AG09319 (cell line): ENCODE measurements around the gene ARID1A.

Experiments used
- DNase-seq: peaks from one replicate; pipeline ENCODE4 v3.0.0-alpha.2; 2010; ENCODE audit warnings: low read depth; ENCODE audit errors: extremely low read depth
- CTCF ChIP-seq: IDR thresholded peaks from 2 replicates; pipeline ENCODE4 v1.5.1; 2011; ENCODE audit warnings: low read depth, mild to moderate bottlenecking, inconsistent platforms, low read length, moderate library complexity

Gene ARID1A

GRCh38 chr1:26781206-26781825, 85.5 kb downstream of the ARID1A start:
- DNase-seq: no peak
- TF ChIP-seq CTCF: no peak

GRCh38 chr1:26782521-26783212, 86.9 kb downstream of the ARID1A start:
- TF ChIP-seq CTCF: no peak
- DNase-seq: no peak

DNA sequence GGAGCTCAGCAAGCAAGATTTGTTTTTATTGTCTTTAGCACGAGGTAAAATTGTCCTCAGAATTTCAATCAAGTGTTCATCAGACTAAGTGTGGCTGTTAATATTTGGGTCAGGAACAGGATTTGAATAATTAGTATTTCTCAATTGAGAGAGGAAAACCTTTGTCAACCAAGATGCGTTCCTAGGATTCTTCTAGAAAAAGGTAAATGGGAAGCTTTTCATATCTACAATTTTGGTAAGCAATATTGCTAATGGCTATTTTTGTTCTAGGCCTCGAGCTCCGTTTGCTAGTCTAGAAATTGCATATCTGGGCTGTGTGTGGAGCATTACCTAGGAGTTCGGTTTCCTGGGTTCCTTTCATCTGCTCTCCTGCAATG, 87.8 kb downstream of the ARID1A start:
- no peak for DNase-seq
- TF ChIP-seq CTCF: no peak

DNA sequence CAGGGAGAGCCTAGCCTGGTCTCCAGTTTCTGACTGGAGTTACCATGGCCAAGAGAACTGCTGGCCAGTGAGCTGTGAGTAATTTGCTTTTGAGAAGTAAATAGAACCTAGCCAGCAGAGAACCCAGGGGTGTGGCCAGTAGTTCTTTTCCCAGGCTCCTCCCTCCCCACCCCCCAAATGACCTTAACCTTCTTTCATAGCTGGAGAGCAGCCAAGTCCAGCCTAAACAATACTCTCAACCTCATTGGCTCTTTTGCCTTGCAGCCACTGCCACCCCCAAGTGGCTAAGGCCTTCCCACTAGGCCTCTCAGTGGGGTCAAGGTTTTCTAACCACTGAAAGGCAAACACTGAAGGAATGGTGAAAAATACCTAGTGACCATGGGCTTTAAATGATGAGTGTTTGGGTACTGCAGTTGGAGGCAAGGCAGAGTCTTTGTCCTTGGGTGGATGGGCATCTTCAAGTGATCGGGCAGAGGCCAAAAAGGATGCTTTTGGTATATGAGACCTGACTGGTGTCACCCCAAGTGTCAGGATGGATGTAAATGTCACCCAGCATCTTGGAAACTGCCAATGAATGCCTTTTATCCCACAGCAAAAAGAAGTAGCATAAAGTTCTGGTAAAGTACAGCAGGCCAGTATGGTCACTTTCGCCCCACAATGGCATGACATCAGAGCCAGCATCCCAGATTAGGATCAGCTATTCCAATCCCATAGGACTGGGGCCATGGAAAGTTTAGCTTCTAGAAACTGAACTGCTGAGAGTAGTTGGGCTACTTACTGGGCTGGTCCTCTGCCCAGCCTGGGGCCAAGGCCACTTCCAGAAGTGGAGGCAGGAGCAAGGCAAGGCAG, 88.4 kb downstream of the ARID1A start:
- TF ChIP-seq CTCF: no peak

GRCh38 chr1:26784886-26785285, 89.1 kb downstream of the ARID1A start:
- DNase-seq: no peak
- no peak for TF ChIP-seq CTCF

More for the DNA sequence above, 88.4 kb downstream of the ARID1A start:
- no peak for DNase-seq

GRCh38 chr1:26785611-26786436, 90.0 kb downstream of the ARID1A start:
- TF ChIP-seq CTCF: no peak
- no peak for DNase-seq
